Transverse colon (tissue), 4 donors: ENCODE data around the gene MSANTD2.
"Not testable (repeated sequence)": the region's sequence is repeated elsewhere in the genome, so short reads cannot be mapped to it uniquely, and the experiment has no call there.

Experiments used
- CTCF ChIP-seq, 5 experiments: fragments of 200-600 bp in 3 of 5; fragments of 450-650 bp in 2 of 5; sonication (generic) in 3 of 5; IDR thresholded peaks; 1 replicate in 2 of 5; 2 replicates in 3 of 5; pipeline ENCODE4 v1.5.1; 2016 to 2017; ENCODE audit warnings: antibody characterized with exemption in 5 of 5, inconsistent platforms in 3 of 5, mild to moderate bottlenecking in 2 of 5, moderate library complexity in 1 of 5
- EP300 ChIP-seq: sonication (generic); formaldehyde crosslinking; IDR thresholded peaks from one replicate; pipeline ENCODE4 v1.6.1; 2017; ENCODE audit warnings: antibody characterized with exemption, low read depth
- POLR2A ChIP-seq: fragments of 450-650 bp; IDR thresholded peaks from one replicate; pipeline ENCODE4 v1.6.1; 2016; ENCODE audit warnings: antibody characterized with exemption, mild to moderate bottlenecking, moderate library complexity
- POLR2AphosphoS5 ChIP-seq, 3 donors: sonication (generic); formaldehyde crosslinking; IDR thresholded peaks; one replicate each; pipeline ENCODE4 v1.6.1; 2016; ENCODE audit warnings: antibody characterized with exemption in 3 of 3

DNA sequence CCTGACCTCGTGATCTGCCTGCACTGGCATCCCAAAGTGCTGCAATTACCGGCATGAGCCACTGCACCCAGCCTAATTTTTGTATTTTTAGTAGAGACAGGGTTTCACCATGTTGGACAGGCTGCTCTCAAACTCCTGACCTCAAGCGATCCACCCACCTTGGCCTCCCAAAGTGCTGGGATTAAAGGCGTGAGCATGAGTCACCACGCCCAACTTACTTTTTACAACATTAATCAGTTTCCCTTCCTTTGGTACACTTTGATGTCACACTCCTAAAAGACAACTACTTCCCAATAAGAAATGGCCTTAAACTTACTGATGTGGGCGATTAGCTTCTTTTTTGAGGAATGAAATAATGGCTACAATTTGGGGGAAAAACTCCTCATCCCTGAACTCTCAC lies 29.2 kb downstream of the MSANTD2 start:
- not testable (repeated sequence) for TF ChIP-seq CTCF (IDR thresholded peaks at IDR 0.05); POLR2A; POLR2AphosphoS5 (IDR thresholded peaks at IDR 0.05); EP300
